ENCODE measurements around the gene GPC5.

GPC5 gene

GRCh38 chr13:92590503-92590908 lies 1192.1 kb downstream of the GPC5 start:
- Histone ChIP-seq H3K9ac (ENCODE audit: low read length) (no peak overlapping the region), H2AK5ac (ENCODE audit: low read length, severe bottlenecking) (no peak overlapping the region), H2BK12ac (ENCODE audit: low read length in 2 of 2) (no peak overlapping the region), H3K36me3 (ENCODE audit: control insufficient read depth in 1 of 2, insufficient read depth in 2 of 2, low read depth in 1 of 2, low read length in 2 of 2) (no peaks in the 10 kb centered on the region), H3K4ac (ENCODE audit: low read depth in 1 of 2, low read length in 2 of 2) (no peak overlapping the region), H4K8ac (ENCODE audit: low read length) (no peak overlapping the region), H3K23ac (ENCODE audit: low read length in 2 of 2) (no peak overlapping the region), H2BK120ac (ENCODE audit: low read depth, low read length) (no peak overlapping the region), H3K4me3 (ENCODE audit: insufficient read depth in 1 of 2, low read depth in 1 of 2, low read length in 2 of 2) (no peak overlapping the region), H2AFZ (ENCODE audit: low read depth, low read length) (no peak overlapping the region), H3K27ac (ENCODE audit: low read length, poor library complexity, severe bottlenecking) (no peak overlapping the region), H3K18ac (ENCODE audit: low read depth in 1 of 2, low read length in 2 of 2) (no peak overlapping the region), H3K4me2 (ENCODE audit: low read length, poor library complexity, severe bottlenecking) (no peak overlapping the region), H3K9me3 (ENCODE audit: control insufficient read depth, low read length) (no peaks in the 10 kb centered on the region), H3K14ac (ENCODE audit: low read length in 2 of 2) (no peak overlapping the region), H2BK5ac (ENCODE audit: low read depth, low read length, poor library complexity, severe bottlenecking) (no peak overlapping the region), H3K4me1 (ENCODE audit: control insufficient read depth, insufficient read depth, low read depth, low read length) (peaks cover 2% of the 10 kb centered on the region), H2BK15ac (ENCODE audit: low read depth, poor library complexity, severe bottlenecking) (no peak overlapping the region), H4K91ac (ENCODE audit: low read length) (no peak overlapping the region), H3K27me3 (ENCODE audit: control insufficient read depth in 1 of 2, insufficient read depth in 1 of 2, low read length in 2 of 2) (peaks cover 0 to 3% of the 10 kb centered on the region in 2 experiments), H3K79me1 (replicated peaks; ENCODE audit: low read length, poor library complexity, severe bottlenecking) (no peaks in the 10 kb centered on the region)
- peak; percentile 28 for DNase-seq
- 51% methylated on average over 3 of the region's 5 CpGs for WGBS

GRCh38 chr13:92591117-92591516 lies 1192.7 kb downstream of the GPC5 start:
- H2BK5ac ChIP-seq (ENCODE audit: low read depth, low read length, poor library complexity, severe bottlenecking) = no peak overlapping the region
- H3K4ac ChIP-seq (ENCODE audit: low read depth in 1 of 2, low read length in 2 of 2) = no peak overlapping the region
- 75% methylated on average over 5 of the region's 5 CpGs for WGBS
- H3K36me3 ChIP-seq (ENCODE audit: control insufficient read depth in 1 of 2, insufficient read depth in 2 of 2, low read depth in 1 of 2, low read length in 2 of 2) = no peaks in the 10 kb centered on the region
- H3K4me3 ChIP-seq (ENCODE audit: insufficient read depth in 1 of 2, low read depth in 1 of 2, low read length in 2 of 2) = no peak overlapping the region
- H2BK120ac ChIP-seq (ENCODE audit: low read depth, low read length) = no peak overlapping the region
- H3K18ac ChIP-seq (ENCODE audit: low read depth in 1 of 2, low read length in 2 of 2) = no peak overlapping the region
- H3K4me1 ChIP-seq (ENCODE audit: control insufficient read depth, insufficient read depth, low read depth, low read length) = peaks cover 2% of the 10 kb centered on the region
- no peak overlapping the region for H2BK12ac ChIP-seq (ENCODE audit: low read length in 2 of 2)
- no peak overlapping the region for H3K27ac ChIP-seq (ENCODE audit: low read length, poor library complexity, severe bottlenecking)
- H3K4me2 ChIP-seq (ENCODE audit: low read length, poor library complexity, severe bottlenecking) = no peak overlapping the region
- no peak overlapping the region for H4K8ac ChIP-seq (ENCODE audit: low read length)
- H3K9ac ChIP-seq (ENCODE audit: low read length) = no peak overlapping the region
- H3K79me1 ChIP-seq (replicated peaks; ENCODE audit: low read length, poor library complexity, severe bottlenecking) = no peaks in the 10 kb centered on the region
- H3K9me3 ChIP-seq (ENCODE audit: control insufficient read depth, low read length) = no peaks in the 10 kb centered on the region
- no peak overlapping the region for H2AFZ ChIP-seq (ENCODE audit: low read depth, low read length)
- no peak overlapping the region for H3K14ac ChIP-seq (ENCODE audit: low read length in 2 of 2)
- DNase-seq = no peak
- no peak overlapping the region for H2AK5ac ChIP-seq (ENCODE audit: low read length, severe bottlenecking)
- no peak overlapping the region for H4K91ac ChIP-seq (ENCODE audit: low read length)
- peaks cover 0 to 3% of the 10 kb centered on the region in 2 experiments for H3K27me3 ChIP-seq (ENCODE audit: control insufficient read depth in 1 of 2, insufficient read depth in 1 of 2, low read length in 2 of 2)
- no peak overlapping the region for H2BK15ac ChIP-seq (ENCODE audit: low read depth, poor library complexity, severe bottlenecking)
- no peak overlapping the region for H3K23ac ChIP-seq (ENCODE audit: low read length in 2 of 2)

- no peak overlapping the region for H2BK12ac ChIP-seq (ENCODE audit: low read length in 2 of 2)
- H3K4me2 ChIP-seq (ENCODE audit: low read length, poor library complexity, severe bottlenecking) = no peak overlapping the region
- no peak overlapping the region for H2AK5ac ChIP-seq (ENCODE audit: low read length, severe bottlenecking)
- DNase-seq = no peak
- 94% methylated on average over 7 of the region's 7 CpGs for WGBS
- H3K18ac ChIP-seq (ENCODE audit: low read depth in 1 of 2, low read length in 2 of 2) = no peak overlapping the region
- H3K4me1 ChIP-seq (ENCODE audit: control insufficient read depth, insufficient read depth, low read depth, low read length) = peaks cover 2% of the 10 kb centered on the region
- no peak overlapping the region for H2BK5ac ChIP-seq (ENCODE audit: low read depth, low read length, poor library complexity, severe bottlenecking)
- no peak overlapping the region for H4K8ac ChIP-seq (ENCODE audit: low read length)
- no peak overlapping the region for H2AFZ ChIP-seq (ENCODE audit: low read depth, low read length)
- H3K4ac ChIP-seq (ENCODE audit: low read depth in 1 of 2, low read length in 2 of 2) = no peak overlapping the region
- no peak overlapping the region for H2BK120ac ChIP-seq (ENCODE audit: low read depth, low read length)
- peaks cover 0 to 3% of the 10 kb centered on the region in 2 experiments for H3K27me3 ChIP-seq (ENCODE audit: control insufficient read depth in 1 of 2, insufficient read depth in 1 of 2, low read length in 2 of 2)
- no peak overlapping the region for H3K14ac ChIP-seq (ENCODE audit: low read length in 2 of 2)
- H3K9ac ChIP-seq (ENCODE audit: low read length) = no peak overlapping the region
- H3K27ac ChIP-seq (ENCODE audit: low read length, poor library complexity, severe bottlenecking) = no peak overlapping the region
- H2BK15ac ChIP-seq (ENCODE audit: low read depth, poor library complexity, severe bottlenecking) = no peak overlapping the region
- no peak overlapping the region for H4K91ac ChIP-seq (ENCODE audit: low read length)
- no peaks in the 10 kb centered on the region for H3K36me3 ChIP-seq (ENCODE audit: control insufficient read depth in 1 of 2, insufficient read depth in 2 of 2, low read depth in 1 of 2, low read length in 2 of 2)
- H3K79me1 ChIP-seq (replicated peaks; ENCODE audit: low read length, poor library complexity, severe bottlenecking) = no peaks in the 10 kb centered on the region
- no peak overlapping the region for H3K23ac ChIP-seq (ENCODE audit: low read length in 2 of 2)
- no peak overlapping the region for H3K4me3 ChIP-seq (ENCODE audit: insufficient read depth in 1 of 2, low read depth in 1 of 2, low read length in 2 of 2)
- no peaks in the 10 kb centered on the region for H3K9me3 ChIP-seq (ENCODE audit: control insufficient read depth, low read length)
Measured at GRCh38 chr13:92592757-92593156, 1194.3 kb downstream of the GPC5 start.

- no CpG with 5 or more reads among the region's 1 CpG for WGBS
- H2BK5ac ChIP-seq (ENCODE audit: low read depth, low read length, poor library complexity, severe bottlenecking) = no peak overlapping the region
- no peak overlapping the region for H3K4ac ChIP-seq (ENCODE audit: low read depth in 1 of 2, low read length in 2 of 2)
Measured at GRCh38 chr13:92602560-92602959, 1204.1 kb downstream of the GPC5 start.

More at GRCh38 chr13:92602560-92602959, 1204.1 kb downstream of the GPC5 start:
- DNase-seq = peak; percentile 32
- Histone ChIP-seq H3K27me3 (ENCODE audit: control insufficient read depth in 1 of 2, insufficient read depth in 1 of 2, low read length in 2 of 2) (no peaks in the 10 kb centered on the region), H2AK5ac (ENCODE audit: low read length, severe bottlenecking) (no peak overlapping the region), H3K14ac (ENCODE audit: low read length in 2 of 2) (no peak overlapping the region), H4K8ac (ENCODE audit: low read length) (no peak overlapping the region), H2BK15ac (ENCODE audit: low read depth, poor library complexity, severe bottlenecking) (no peak overlapping the region), H3K4me3 (ENCODE audit: insufficient read depth in 1 of 2, low read depth in 1 of 2, low read length in 2 of 2) (no peak overlapping the region), H3K9me3 (ENCODE audit: control insufficient read depth, low read length) (no peaks in the 10 kb centered on the region), H2AFZ (ENCODE audit: low read depth, low read length) (no peak overlapping the region), H3K27ac (ENCODE audit: low read length, poor library complexity, severe bottlenecking) (no peak overlapping the region), H3K4me2 (ENCODE audit: low read length, poor library complexity, severe bottlenecking) (no peak overlapping the region), H3K36me3 (ENCODE audit: control insufficient read depth in 1 of 2, insufficient read depth in 2 of 2, low read depth in 1 of 2, low read length in 2 of 2) (no peaks in the 10 kb centered on the region), H2BK12ac (ENCODE audit: low read length in 2 of 2) (no peak overlapping the region), H3K18ac (ENCODE audit: low read depth in 1 of 2, low read length in 2 of 2) (no peak overlapping the region), H3K9ac (ENCODE audit: low read length) (no peak overlapping the region), H3K23ac (ENCODE audit: low read length in 2 of 2) (no peak overlapping the region), H3K4me1 (ENCODE audit: control insufficient read depth, insufficient read depth, low read depth, low read length) (no peaks in the 10 kb centered on the region), H2BK120ac (ENCODE audit: low read depth, low read length) (no peak overlapping the region), H3K79me1 (replicated peaks; ENCODE audit: low read length, poor library complexity, severe bottlenecking) (no peaks in the 10 kb centered on the region), H4K91ac (ENCODE audit: low read length) (no peak overlapping the region)
